SK-N-MC (cell line): Measurements from ENCODE around the gene RGMA.

ENCODE experiments used
- DNase-seq: peaks from one replicate; pipeline ENCODE4 v3.0.0-alpha.2; 2011; ENCODE audit warnings: low read depth, low spot score
- H3K27ac ChIP-seq: fragments of 200-600 bp; sonication (generic); 2 replicates; pipeline ENCODE4 v1.5.1; 2016; ENCODE audit warnings: mixed run types
- H3K36me3 ChIP-seq: fragments of 200-600 bp; sonication (generic); 2 replicates; pipeline ENCODE4 v1.6.1; 2017; ENCODE audit warnings: antibody characterized with exemption, low read length, mixed read lengths; ENCODE audit not compliant: insufficient read depth
- H3K4me3 ChIP-seq: fragments of 200-600 bp; sonication (generic); 2 replicates; pipeline ENCODE4 v1.5.1; 2016
- H3K9ac ChIP-seq: fragments of 200-600 bp; sonication (generic); 2 replicates; pipeline ENCODE4 v1.8.0; 2017; ENCODE audit warnings: mixed run types, mixed read lengths; ENCODE audit not compliant: insufficient read length
- H3K9me3 ChIP-seq: fragments of 200-600 bp; sonication (generic); 2 replicates; pipeline ENCODE4 v1.6.1; 2017; ENCODE audit warnings: low read depth, mild to moderate bottlenecking, antibody characterized with exemption, low read length, moderate library complexity, mixed read lengths
- EZH2 ChIP-seq: fragments of 200-600 bp; sonication (generic); IDR thresholded peaks from one replicate; pipeline ENCODE4 v1.6.1; 2017; ENCODE audit warnings: antibody characterized with exemption
- FOXP2 ChIP-seq: optimal IDR thresholded peaks from 2 replicates; pipeline ENCODE3; 2011; ENCODE audit warnings: mild to moderate bottlenecking, moderate library complexity; ENCODE audit not compliant: insufficient read depth; ENCODE audit errors: extremely low read length, control extremely low read depth
- POLR2AphosphoS5 ChIP-seq: IDR thresholded peaks from 2 replicates; pipeline ENCODE4 v1.6.1; 2012; ENCODE audit warnings: mild to moderate bottlenecking, low read depth, low read length, borderline replicate concordance

RGMA gene

DNA sequence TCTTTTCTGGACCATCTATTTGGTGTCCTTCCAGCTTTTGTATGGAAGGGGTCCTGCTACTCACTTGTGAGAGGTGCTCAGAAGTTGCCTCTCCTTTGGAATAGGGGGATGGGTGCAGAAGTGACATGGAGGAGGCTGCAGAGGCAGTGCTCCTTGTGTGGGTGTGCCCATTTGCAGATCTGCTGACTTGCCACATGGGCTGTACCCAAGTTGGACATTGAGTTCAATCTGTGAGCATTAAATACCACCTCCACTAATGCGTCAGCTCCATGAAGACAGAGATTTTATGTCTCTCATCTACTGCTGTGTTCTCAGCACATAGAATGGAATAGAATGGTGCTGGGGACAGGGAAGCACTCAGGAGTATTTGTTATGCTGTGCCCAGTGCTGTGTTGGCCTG is 76.2 kb downstream of the RGMA start:
- Histone ChIP-seq H3K36me3 (peaks cover 98% of the 10 kb centered on the region), H3K27ac (no peak overlapping the region), H3K9me3 (no peaks in the 10 kb centered on the region), H3K9ac (no peak overlapping the region), H3K4me3 (no peak overlapping the region)
- no peak for TF ChIP-seq FOXP2
- no peak for TF ChIP-seq EZH2
- TF ChIP-seq POLR2AphosphoS5: no peak
- DNase-seq: no peak

GRCh38 chr15:93007994-93008393 is 81.0 kb downstream of the RGMA start:
- no peak for DNase-seq
- H3K27ac ChIP-seq: 0 out of 2 replicates have a peak overlapping the region, but pooled peaks have one; percentile 32
- no peaks in the 10 kb centered on the region for H3K9me3 ChIP-seq
- peaks cover 92% of the 10 kb centered on the region for H3K36me3 ChIP-seq
- no peak overlapping the region for H3K9ac ChIP-seq
- no peak for TF ChIP-seq FOXP2
- no peak for TF ChIP-seq POLR2AphosphoS5
- no peak for TF ChIP-seq EZH2
- no peak overlapping the region for H3K4me3 ChIP-seq

GRCh38 chr15:93005133-93005532 is 83.9 kb downstream of the RGMA start:
- DNase-seq: no peak
- no peak overlapping the region for H3K4me3 ChIP-seq
- H3K9ac ChIP-seq: no peak overlapping the region
- no peak for TF ChIP-seq POLR2AphosphoS5
- no peak overlapping the region for H3K27ac ChIP-seq
- no peaks in the 10 kb centered on the region for H3K9me3 ChIP-seq
- H3K36me3 ChIP-seq: peaks cover 91% of the 10 kb centered on the region

GRCh38 chr15:93001881-93002280 is 87.1 kb downstream of the RGMA start:
- no peak overlapping the region for H3K9ac ChIP-seq
- TF ChIP-seq FOXP2 (no peak), EZH2 (no peak), POLR2AphosphoS5 (no peak)
- DNase-seq: no peak
- H3K27ac ChIP-seq: no peak overlapping the region
- H3K4me3 ChIP-seq: no peak overlapping the region
- no peaks in the 10 kb centered on the region for H3K9me3 ChIP-seq
- H3K36me3 ChIP-seq: peaks cover 92% of the 10 kb centered on the region

DNA sequence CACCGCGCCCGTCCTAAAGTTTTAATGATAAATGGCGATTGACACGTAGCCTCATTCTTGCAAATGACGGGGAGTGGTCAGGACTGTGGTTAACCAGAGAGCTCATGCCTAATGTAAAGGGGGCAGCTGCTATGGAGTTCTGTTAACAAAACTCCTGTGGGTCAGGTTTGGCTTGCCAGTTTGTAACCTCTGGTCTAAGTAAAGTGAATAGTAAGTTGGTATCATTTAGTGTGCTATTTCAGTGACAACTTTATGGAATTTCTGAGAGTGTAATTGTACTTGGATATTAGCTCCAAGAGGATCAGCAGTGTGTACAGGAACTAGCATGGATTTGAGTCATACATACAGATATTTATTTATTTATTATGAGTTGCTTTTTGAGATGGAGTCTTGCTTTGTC is 87.9 kb downstream of the RGMA start:
- no peak for DNase-seq
- Histone ChIP-seq H3K36me3 (peaks cover 92% of the 10 kb centered on the region), H3K4me3 (no peak overlapping the region), H3K27ac (no peak overlapping the region), H3K9ac (no peak overlapping the region), H3K9me3 (no peaks in the 10 kb centered on the region)
- no peak for TF ChIP-seq FOXP2
- no peak for TF ChIP-seq POLR2AphosphoS5
- TF ChIP-seq EZH2: no peak

DNA sequence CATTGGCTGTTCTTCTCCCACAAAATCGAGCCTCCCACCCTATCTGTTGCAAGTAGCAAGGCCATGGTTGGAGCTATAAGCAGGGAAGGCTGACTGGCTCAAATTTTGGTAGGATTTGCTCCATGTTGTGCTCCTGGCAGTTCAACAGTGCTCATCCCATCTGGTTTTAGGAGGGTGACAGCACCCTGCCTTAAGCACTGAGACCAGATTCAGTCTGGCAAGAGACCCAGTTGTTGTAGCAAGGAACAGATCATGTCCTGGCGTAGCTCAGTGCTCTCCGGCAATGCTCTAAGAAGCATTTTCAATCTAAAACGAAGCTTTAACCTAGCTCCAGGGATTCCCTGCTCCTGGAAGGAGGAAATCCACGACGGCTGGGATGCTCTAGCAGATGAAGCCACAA is 91.2 kb downstream of the RGMA start:
- no peak overlapping the region for H3K9ac ChIP-seq
- peaks cover 91% of the 10 kb centered on the region for H3K36me3 ChIP-seq
- TF ChIP-seq POLR2AphosphoS5 (no peak), EZH2 (no peak), FOXP2 (no peak)
- no peak overlapping the region for H3K4me3 ChIP-seq
- H3K27ac ChIP-seq: no peak overlapping the region
- no peak for DNase-seq
- no peaks in the 10 kb centered on the region for H3K9me3 ChIP-seq

DNA sequence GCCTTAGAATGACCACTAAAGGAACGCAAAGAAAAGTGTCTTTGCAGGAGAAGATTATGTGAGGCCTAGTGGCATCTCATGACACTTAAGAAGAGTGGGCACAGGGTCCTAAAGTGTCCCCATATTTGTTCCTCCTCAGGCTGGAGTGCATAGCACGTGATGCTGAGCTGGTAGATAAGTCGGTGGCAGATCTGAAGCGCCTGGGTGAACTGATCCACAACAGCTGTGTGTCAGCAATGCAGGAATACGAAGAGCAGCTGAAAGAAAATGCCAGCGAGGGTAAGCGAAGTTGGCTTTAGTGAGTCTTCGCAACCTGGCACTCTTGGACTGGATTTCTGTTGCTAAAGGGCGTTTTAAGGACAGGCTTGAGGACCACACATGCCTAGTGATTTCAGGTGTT is 96.3 kb downstream of the RGMA start:
- H3K36me3 ChIP-seq: peaks cover 92% of the 10 kb centered on the region
- no peak for DNase-seq
- no peak overlapping the region for H3K9ac ChIP-seq
- TF ChIP-seq POLR2AphosphoS5 (no peak), FOXP2 (no peak), EZH2 (no peak)
- H3K9me3 ChIP-seq: no peaks in the 10 kb centered on the region
- no peak overlapping the region for H3K27ac ChIP-seq
- no peak overlapping the region for H3K4me3 ChIP-seq

GRCh38 chr15:92990031-92990430 is 99.0 kb downstream of the RGMA start:
- no peak overlapping the region for H3K4me3 ChIP-seq

DNA sequence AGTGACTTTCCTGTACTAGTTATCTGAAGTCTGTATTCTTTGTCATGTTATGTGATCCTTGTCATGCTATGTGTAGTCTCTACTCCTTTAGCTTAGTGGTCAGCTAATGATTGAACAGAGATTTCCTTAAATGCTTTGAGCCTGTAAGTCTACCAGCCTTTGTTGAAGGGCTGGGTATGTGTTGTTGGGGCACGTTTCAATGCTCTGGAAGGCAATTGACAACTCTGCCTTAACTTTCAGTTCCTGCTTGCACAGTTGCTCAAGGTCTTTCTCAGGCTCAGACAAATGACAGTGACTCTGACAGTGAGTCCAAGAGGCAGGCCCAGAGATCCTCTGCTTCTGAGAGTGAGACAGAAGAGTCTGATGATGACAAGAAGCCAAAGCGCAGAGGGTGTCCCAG is 99.5 kb downstream of the RGMA start:
- H3K36me3 ChIP-seq: peaks cover 88% of the 10 kb centered on the region
- H3K9ac ChIP-seq: no peak overlapping the region
- no peaks in the 10 kb centered on the region for H3K9me3 ChIP-seq
- no peak overlapping the region for H3K27ac ChIP-seq
- H3K4me3 ChIP-seq: no peak overlapping the region
- no peak for TF ChIP-seq EZH2
- no peak for TF ChIP-seq POLR2AphosphoS5
- no peak for TF ChIP-seq FOXP2
- no peak for DNase-seq

More at GRCh38 chr15:92990031-92990430, 99.0 kb downstream of the RGMA start:
- DNase-seq: no peak
- Histone ChIP-seq H3K9ac (no peak overlapping the region), H3K27ac (no peak overlapping the region), H3K9me3 (no peaks in the 10 kb centered on the region), H3K36me3 (peaks cover 88% of the 10 kb centered on the region)
- TF ChIP-seq FOXP2: no peak
- TF ChIP-seq POLR2AphosphoS5: no peak
- no peak for TF ChIP-seq EZH2
